HG03097 (cell line): ENCODE results near the gene CAMSAP3.

Source experiments
- ATAC-seq: cut with Tn5 transposase; IDR thresholded peaks from one replicate; pipeline ENCODE4 v1.9.1; 2021; ENCODE audit not compliant: unreplicated experiment, low FRiP score

Gene CAMSAP3, protein sequence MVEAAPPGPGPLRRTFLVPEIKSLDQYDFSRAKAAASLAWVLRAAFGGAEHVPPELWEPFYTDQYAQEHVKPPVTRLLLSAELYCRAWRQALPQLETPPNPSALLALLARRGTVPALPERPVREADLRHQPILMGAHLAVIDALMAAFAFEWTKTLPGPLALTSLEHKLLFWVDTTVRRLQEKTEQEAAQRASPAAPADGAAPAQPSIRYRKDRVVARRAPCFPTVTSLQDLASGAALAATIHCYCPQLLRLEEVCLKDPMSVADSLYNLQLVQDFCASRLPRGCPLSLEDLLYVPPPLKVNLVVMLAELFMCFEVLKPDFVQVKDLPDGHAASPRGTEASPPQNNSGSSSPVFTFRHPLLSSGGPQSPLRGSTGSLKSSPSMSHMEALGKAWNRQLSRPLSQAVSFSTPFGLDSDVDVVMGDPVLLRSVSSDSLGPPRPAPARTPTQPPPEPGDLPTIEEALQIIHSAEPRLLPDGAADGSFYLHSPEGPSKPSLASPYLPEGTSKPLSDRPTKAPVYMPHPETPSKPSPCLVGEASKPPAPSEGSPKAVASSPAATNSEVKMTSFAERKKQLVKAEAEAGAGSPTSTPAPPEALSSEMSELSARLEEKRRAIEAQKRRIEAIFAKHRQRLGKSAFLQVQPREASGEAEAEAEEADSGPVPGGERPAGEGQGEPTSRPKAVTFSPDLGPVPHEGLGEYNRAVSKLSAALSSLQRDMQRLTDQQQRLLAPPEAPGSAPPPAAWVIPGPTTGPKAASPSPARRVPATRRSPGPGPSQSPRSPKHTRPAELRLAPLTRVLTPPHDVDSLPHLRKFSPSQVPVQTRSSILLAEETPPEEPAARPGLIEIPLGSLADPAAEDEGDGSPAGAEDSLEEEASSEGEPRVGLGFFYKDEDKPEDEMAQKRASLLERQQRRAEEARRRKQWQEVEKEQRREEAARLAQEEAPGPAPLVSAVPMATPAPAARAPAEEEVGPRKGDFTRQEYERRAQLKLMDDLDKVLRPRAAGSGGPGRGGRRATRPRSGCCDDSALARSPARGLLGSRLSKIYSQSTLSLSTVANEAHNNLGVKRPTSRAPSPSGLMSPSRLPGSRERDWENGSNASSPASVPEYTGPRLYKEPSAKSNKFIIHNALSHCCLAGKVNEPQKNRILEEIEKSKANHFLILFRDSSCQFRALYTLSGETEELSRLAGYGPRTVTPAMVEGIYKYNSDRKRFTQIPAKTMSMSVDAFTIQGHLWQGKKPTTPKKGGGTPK

DNA sequence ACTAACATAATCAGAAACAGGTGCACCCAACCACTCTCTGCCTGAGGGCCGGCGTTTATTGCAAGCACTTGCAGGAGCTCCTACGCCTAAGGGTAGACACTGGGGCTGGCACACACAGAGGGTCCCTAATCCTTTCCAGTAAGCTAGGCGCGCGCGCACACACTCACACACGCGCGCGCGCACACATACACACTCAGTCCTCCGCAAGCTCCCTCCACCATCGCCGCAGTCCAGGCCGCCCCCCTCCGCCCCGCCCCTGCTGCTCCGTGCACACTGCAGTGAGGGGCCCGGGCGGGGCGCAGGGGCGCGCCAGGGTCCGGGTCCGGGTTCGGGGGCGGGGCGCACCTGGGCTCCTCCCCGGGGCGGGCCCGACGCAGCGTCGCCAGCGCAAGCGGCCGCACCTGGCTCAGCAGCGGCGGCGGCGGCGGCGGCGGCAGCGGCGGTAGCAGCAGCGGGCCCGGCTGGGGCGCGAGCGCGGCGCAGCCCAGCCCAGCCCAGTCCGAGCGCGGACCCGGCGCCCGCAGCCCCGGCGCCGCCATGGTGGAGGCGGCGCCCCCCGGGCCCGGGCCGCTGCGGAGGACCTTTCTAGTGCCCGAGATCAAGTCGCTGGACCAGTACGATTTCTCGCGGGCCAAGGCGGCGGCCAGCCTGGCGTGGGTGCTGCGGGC is at the start of gene CAMSAP3:
CAMSAP3 (plus strand) TSS at position 398 of the 668 bp plus-strand sequence; CDS start at position 538, 140 bp downstream.
- no peak for ATAC-seq

DNA sequence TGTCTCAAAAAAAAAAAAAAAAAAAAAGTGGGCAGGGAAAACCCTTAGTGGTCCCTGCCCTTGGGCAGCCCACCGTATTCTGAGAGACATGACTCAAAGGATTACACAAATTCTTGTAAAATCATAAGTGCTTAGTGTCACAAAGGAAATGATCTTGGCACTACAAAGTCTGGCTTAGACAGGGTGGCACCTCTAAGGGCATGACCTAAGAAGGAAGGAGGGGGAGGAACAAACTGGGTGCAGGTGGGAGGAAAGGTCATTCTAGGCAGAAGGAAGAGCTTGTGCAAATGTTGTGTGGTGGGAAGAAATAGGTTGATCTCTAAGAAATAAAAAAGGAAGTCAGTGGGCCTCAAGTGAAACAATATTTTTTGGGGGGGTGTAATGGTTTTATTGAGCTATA is 49.8 kb upstream of the CAMSAP3 start:
- ATAC-seq: no peak

DNA sequence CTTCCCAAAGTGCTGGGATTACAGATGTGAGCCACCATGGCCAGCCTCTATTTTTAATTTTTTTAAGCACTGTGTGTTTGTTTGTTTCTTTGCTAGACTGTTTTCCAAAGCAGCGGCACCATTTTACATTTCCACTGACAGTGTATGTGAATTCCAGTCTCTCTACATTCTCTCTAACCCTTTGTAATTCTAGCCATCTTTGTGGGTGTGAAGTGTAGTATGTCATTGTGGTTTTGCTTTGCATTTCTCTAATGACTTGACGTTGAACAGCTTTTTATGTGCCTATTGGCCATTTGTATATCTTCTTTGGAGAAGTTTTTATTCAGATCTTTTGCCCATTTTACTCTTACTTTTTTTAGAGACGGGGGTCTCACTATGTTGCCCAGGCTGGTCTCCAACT is 48.5 kb upstream of the CAMSAP3 start:
- ATAC-seq: no peak

DNA sequence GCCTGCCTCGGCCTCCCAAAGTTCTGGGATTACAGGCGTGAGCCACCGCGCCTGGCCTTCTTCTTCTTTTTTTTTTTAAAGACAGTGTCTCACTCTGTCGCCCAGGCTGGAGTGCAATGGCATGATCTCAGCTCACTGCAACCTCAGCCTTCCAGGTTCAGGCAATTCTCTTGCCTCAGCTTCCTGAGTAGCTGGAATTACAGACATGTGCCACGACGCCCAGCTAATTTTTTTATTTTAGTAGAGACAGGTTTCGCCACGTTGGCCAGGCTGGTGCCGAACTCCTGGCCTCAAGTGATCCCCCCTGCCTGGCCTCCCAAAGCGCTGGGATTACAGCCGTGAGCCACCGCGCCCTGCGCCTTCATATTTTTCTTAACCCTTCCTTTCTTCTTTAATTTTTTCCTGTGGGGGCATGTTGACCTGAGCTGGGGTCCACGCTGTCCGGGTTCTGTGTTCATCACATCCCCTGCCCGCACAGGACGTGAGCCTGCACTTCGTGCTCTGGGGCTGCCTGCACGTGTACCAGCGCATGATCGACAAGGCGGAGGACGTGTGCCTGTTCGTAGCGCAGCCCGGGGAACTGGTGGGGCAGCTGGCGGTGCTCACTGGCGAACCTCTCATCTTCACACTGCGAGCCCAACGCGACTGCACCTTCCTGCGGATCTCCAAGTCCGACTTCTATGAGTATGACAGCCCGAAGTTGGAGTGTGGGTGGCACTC is 46.1 kb upstream of the CAMSAP3 start:
- ATAC-seq: no peak

DNA sequence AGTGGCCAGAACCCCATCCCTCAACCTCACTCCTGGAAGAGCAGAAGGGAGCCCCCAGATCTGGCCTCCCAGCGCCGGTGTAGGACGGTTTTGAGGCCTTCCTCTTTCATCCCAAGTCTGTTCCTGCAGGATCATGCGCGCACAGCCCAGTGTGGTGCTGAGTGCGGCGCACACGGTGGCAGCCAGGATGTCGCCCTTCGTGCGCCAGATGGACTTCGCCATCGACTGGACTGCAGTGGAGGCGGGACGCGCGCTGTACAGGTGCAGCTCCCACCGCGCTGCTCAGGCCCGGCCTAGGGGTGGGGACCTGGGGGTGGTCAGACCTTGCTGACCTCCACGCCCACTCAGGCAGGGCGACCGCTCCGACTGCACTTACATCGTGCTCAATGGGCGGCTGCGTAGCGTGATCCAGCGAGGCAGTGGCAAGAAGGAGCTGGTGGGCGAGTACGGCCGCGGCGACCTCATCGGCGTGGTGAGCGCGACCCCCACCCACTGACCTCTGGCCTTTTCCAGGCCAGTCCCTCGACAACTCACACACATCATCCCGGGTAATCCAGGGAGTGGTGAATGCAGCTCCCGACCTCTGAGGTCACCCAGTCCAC is 45.4 kb upstream of the CAMSAP3 start:
- no peak for ATAC-seq

DNA sequence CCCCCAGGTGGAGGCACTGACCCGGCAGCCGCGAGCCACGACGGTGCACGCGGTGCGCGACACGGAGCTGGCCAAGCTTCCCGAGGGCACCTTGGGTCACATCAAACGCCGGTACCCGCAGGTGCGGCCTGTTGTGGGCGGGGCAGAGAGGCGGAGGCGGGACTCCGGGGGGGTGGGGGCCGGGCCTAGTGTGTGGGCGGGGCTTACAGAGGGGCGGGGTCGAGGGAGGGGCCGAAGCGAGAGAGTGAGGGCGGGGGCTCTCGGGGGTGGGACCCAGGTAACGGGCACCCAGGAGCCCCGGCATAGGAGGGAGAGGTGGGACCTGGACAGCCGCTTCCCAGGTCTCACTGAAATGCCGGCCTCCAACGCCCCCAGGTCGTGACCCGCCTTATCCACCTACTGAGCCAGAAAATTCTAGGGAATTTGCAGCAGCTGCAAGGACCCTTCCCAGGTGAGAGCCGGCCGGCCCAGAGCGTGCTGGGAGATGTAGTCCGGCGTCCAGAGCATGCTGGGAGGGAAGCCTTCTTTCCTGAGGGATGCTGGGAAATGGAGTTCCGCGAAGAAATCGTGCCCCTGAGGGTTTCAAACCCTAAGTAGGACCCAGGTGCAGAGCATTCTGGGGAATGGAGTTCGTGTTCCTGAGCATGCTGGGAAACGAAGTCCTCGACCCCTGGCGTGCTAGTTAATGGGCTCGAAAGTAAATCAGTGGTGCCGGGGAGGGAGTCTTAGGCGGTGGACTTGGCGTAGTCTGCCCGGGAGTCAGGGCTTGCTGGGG is 44.5 kb upstream of the CAMSAP3 start:
- no peak for ATAC-seq

DNA sequence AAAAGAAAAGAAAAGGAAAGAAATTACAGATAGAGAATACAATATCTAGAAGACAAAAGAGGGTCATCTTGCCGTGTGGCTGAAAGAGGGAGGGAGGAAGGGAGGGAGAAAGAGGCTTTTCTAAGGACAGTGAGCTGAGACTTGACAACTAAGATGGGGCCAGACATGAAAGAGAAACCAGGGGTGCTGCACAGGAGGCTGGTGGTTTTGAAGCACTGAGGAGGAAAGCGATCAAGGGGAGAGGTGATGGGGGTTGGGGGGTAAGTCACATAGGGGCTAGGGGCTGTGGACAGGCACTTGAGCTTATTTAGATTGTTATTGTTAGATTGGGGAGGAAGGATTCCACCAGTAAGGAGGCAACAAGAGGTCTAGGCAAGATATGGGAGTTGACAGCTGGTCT is 42.9 kb upstream of the CAMSAP3 start:
- no peak for ATAC-seq

DNA sequence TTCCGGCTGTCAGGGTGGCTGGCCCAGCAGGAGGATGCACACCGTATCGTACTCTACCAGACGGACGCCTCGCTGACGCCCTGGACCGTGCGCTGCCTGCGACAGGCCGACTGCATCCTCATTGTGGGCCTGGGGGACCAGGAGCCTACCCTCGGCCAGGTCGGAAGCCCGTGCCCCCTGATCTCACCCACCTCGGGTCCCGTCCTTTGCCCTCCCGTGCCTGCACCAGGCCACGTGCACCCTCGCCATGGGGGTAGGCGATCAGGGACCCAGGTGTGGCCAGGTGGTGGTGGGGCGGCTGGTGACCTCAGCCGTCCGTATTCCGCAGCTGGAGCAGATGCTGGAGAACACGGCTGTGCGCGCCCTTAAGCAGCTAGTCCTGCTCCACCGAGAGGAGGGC is 41.1 kb upstream of the CAMSAP3 start:
- ATAC-seq: no peak

DNA sequence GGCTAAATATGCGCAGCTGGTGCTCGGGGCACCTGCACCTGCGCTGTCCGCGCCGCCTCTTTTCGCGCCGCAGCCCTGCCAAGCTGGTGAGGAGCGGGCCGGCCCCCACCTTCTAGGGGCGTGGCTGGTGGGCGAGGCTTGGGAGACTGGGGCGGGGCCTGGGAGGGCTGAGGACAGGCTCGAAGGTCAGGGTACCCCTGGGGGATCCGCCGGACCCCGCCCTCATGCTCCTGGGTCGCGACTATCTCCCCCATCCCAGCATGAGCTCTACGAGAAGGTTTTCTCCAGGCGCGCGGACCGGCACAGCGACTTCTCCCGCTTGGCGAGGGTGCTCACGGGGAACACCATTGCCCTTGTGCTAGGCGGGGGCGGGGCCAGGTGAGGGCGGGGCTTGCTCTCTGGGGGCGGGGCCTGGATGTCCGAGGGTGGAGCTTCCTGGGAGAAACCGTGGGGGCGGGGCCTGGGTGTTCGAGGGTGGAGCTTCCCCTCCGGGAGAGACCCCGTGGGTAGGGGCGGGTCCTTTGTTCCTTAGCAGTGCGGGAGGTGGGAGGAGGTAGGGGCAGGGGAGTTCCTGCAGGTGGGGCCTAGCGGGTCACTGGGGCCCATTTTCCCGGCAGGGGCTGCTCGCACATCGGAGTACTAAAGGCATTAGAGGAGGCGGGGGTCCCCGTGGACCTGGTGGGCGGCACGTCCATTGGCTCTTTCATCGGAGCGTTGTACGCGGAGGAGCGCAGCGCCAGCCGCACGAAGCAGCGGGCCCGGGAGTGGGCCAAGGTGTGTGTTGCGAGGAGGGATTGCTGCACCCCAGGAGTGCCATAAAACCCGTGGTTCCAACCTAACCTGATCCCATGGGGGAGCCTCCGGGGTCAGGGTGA is 40.4 kb upstream of the CAMSAP3 start:
- no peak for ATAC-seq

DNA sequence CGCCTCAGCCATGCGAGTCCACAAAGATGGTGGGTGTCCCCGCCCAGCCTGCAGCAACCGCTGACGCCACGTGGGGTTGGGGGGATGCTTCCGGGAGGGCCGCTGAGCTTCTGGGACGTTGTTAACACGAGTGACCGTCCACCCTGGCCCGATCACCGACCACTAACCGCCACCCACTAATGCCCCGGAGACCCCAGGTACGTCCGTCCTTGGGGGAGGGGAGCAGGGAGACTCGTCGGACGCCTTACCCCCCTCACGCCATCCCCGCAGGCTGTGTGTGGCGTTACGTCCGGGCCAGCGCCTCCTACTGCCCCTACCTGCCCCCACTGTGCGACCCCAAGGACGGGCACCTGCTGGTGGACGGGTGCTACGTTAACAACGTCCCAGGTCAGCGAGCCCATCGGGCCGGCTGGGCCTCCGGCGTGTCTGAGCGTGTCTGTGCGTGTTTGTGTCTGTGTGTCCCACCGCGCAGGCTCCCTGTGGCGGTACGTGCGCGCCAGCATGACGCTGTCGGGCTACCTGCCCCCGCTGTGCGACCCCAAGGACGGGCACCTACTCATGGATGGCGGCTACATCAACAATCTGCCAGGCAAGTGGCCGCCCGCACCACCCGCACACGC is 38.9 kb upstream of the CAMSAP3 start:
- ATAC-seq: no peak

DNA sequence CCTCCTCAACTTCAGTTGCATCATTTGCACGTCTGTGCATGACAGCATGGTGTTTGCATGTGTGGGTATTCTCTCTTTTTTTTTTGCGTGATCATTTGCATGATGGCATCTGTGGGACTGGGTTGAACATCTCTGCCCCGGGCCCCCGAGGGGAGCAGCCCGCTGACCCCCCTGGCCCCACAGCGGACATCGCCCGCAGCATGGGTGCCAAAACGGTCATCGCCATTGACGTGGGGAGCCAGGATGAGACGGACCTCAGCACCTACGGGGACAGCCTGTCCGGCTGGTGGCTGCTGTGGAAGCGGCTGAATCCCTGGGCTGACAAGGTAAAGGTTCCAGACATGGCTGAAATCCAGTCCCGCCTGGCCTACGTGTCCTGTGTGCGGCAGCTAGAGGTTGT is 37.0 kb upstream of the CAMSAP3 start:
- ATAC-seq: no peak

DNA sequence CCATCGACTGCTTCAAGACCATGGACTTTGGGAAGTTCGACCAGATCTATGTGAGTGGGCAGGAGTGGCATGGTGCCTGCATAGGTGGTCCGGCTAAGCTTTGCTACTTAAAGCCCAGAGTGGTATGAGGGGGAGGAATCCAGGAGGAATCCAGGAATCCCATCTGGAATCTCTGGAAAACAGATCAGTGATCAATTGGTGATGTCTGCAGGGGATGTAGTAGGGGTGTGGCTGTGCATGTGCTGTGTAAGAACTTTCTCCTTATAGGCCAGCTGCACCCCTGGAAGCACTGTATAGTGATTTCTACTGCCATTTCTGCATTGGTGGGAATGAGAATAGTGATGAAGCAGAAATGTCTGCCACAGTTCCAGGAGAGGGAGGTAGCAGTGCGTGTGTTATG is 36.6 kb upstream of the CAMSAP3 start:
- no peak for ATAC-seq

DNA sequence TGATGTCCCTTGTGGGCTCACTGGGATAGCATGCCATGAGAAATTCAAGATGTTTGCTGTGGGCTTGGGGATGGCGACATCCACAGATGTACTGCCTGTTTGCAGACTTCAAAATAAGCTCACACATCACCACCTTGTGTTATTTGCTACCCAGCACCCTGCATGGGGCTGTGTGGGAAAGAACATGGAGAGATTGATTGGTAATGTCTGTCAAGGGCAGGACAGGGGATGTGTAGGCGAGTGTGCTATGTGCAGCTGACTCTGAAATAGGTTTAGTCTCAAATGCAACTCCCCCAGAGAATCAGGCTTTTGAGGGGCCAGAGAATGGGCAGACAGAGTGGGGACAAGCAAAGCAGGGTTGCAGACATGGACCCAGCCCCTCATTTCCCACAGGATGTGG is 35.4 kb upstream of the CAMSAP3 start:
- no peak for ATAC-seq

DNA sequence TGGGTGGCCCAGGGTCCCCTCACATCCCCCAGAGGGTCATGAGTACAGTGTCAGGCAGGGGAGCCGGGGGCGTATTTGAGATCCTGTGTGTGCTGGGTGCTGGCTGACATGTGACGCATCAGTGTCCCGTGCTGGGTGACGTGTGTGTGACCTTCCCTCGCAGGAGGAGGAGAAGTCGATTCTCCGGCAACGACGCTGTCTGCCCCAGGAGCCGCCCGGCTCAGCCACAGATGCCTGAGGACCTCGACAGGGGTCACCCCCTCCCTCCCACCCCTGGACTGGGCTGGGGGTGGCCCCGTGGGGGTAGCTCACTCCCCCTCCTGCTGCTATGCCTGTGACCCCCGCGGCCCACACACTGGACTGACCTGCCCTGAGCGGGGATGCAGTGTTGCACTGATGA is 34.3 kb upstream of the CAMSAP3 start:
- no peak for ATAC-seq

DNA sequence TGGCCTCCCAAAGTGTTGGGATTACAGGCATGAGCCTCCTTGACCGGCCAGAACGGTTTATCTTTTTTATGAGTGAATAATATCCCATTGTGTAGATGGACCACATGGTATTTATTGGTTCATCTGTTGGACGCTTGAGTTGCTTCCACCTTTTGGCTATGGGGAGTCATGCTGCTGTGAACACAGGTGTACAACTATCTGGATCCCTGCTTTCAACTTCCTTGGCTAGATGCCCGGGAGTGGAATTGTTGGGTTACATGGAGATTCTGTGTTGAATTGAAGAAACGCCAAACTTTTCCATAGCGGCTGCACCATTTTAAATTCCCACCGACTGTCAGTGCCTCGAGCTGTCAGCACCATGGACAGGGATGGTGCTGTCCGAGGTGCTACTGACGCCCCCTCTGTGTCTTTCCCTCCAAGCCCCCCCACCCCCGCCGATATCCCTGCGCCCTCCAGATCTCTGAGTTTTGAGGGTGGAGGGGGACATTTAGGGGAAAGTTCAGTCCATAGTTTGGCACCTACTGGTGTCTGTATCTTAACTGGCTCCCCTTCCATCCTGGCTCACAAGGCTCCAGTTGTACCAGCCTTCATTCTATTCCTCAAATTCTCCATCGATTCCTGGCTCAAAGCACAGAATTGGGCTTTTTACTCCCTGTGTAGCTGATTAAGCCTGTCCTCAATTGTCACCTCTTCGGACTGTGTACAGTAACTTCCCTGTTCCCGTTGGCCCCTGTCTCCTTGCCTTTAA is 32.8 kb upstream of the CAMSAP3 start:
- ATAC-seq: no peak

DNA sequence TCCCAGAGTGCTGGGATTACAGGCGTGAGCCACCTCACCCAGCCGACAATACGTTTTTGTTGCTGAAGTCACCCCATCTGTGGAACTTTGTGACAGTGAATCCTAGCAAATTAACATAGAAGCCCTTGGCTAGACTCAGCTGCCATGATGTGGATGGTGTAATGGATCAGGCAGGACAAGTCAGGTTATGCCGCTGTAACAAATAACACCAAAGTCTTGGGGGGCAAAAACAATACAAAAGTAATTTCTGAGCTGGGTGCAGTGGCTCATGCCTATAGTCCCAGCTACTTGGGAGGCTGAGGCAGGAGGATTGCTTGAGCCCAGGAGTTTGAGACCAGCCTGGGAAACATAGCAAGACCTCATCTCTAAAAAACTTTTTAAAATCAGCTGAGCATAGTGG is 30.8 kb upstream of the CAMSAP3 start:
- no peak for ATAC-seq

DNA sequence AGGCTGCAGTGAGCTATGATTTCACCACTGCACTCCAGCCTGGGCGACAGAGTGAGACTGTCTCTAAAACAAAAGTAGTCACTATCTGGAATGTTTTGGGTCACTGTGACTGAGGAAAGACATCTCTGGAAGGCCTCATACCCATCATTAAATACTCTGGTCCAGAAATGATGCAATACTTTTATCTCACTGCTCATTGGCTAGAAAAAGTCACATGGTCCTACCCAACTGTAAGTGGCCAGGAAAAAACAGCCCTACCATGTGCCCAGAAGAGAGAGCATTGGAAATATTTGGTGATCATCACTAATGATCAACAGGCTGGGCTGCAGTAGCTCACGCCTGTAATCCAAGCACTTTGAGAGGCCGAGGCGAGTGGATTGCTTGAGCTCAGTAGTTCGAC is 30.3 kb upstream of the CAMSAP3 start:
- no peak for ATAC-seq
